GM12891 (cell line): ENCODE results near the gene RBM20.

Source experiments
- POLR2A ChIP-seq: IDR thresholded peaks from 2 replicates; pipeline ENCODE4 v1.6.1; 2011; ENCODE audit warnings: low read depth, low read length, control low read depth
- POLR2AphosphoS5 ChIP-seq: IDR thresholded peaks from 2 replicates; pipeline ENCODE4 v1.6.1; 2011; ENCODE audit warnings: low read depth, low read length, control low read depth

- no peak for TF ChIP-seq POLR2A
- TF ChIP-seq POLR2AphosphoS5: no peak
These were observed 171.3 kb downstream of the RBM20 start for GRCh38 chr10:110815354-110816004.
